DMS79 (cell line): ENCODE results near the gene SRCAP.

ENCODE experiments used
- DNase-seq: peaks from one replicate; lab custom pipeline; 2025; lab: John Stamatoyannopoulos, UW

The SRCAP gene

GRCh38 chr16:30736995-30737793 is 38.2 kb downstream of the SRCAP start:
- no peak for DNase-seq

GRCh38 chr16:30737794-30738648 is 39.0 kb downstream of the SRCAP start:
- DNase-seq: no peak

- DNase-seq: no peak
Observed at GRCh38 chr16:30738984-30739951, 40.3 kb downstream of the SRCAP start.

- peak; percentile 92 for DNase-seq
Observed at GRCh38 chr16:30740364-30741251, 41.6 kb downstream of the SRCAP start.

GRCh38 chr16:30741461-30741914 is 42.5 kb downstream of the SRCAP start:
- DNase-seq: no peak

GRCh38 chr16:30743716-30744115 is 44.7 kb downstream of the SRCAP start:
- no peak for DNase-seq

- DNase-seq: no peak
Observed at GRCh38 chr16:30744183-30744582, 45.2 kb downstream of the SRCAP start.

GRCh38 chr16:30745082-30745481 is 46.1 kb downstream of the SRCAP start:
- DNase-seq: no peak

GRCh38 chr16:30746638-30747175 is 47.7 kb downstream of the SRCAP start:
- no peak for DNase-seq

- DNase-seq: no peak
Observed at GRCh38 chr16:30747331-30747730, 48.4 kb downstream of the SRCAP start.

- DNase-seq: peak; percentile 98
Observed at GRCh38 chr16:30747799-30748633, 49.0 kb downstream of the SRCAP start, which contains the start of gene PHKG2. TSS of gene PHKG2 (plus strand) at chr16:30748425. CDS start at chr16:30748821, 396 bp downstream.

- no peak for DNase-seq
Observed at GRCh38 chr16:30748634-30749445, 49.9 kb downstream of the SRCAP start.

GRCh38 chr16:30750201-30750600 is 51.2 kb downstream of the SRCAP start:
- no peak for DNase-seq

GRCh38 chr16:30750876-30751465 is 52.0 kb downstream of the SRCAP start:
- DNase-seq: no peak

GRCh38 chr16:30753596-30753995 is 54.6 kb downstream of the SRCAP start:
- no peak for DNase-seq

- DNase-seq: no peak
Observed at GRCh38 chr16:30755955-30756780, 57.2 kb downstream of the SRCAP start.

- DNase-seq: no peak
Observed at GRCh38 chr16:30756781-30757100, 57.8 kb downstream of the SRCAP start.
